GM10847 (cell line): ENCODE measurements around the gene WDR20.

Source experiments
- POLR2A ChIP-seq: IDR thresholded peaks from 2 replicates; pipeline ENCODE4 v1.6.1; 2011; ENCODE audit not compliant: insufficient read length; ENCODE audit errors: extremely low read depth

WDR20 gene

GRCh38 chr14:102121567-102121966, 18.1 kb upstream of the WDR20 start:
- no peak for TF ChIP-seq POLR2A

DNA sequence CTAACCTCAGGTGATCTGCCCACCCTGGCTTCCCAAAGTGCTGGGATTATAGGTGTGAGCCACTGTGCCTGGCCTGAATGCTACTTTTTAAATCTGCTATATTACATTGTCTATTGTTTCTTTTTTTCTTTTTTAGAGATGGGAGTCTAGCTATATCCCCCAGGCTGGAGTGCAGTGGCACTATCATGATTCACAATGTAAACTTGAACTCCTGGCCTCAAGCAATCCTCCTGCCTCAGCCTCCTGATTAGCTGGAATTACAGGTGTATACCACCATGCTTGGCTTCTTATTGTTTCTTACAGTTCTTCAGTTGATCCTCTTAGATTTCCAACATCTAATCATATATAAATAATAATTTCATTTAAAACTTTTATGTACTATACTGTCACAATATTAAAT, 15.3 kb upstream of the WDR20 start:
- TF ChIP-seq POLR2A, result no peak

DNA sequence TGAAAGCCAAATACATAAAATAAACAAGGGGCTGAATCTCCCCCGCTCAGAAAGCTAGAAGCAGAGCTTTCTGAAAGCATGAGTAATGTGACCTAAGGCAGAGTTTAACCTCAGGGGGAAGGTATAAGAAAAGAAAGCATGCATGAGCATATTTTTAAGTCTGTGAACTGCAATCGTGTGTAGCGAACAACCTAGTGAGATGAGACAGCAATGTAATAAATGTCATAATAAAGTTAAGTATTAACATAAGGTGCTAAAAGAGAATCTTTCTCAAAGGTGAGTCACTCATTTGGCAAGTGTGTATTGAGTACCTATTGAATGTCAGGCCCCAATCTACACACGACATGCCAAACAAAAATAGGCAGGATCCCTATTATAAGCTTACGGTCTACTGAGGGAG, 14.2 kb upstream of the WDR20 start:
- no peak for TF ChIP-seq POLR2A

DNA sequence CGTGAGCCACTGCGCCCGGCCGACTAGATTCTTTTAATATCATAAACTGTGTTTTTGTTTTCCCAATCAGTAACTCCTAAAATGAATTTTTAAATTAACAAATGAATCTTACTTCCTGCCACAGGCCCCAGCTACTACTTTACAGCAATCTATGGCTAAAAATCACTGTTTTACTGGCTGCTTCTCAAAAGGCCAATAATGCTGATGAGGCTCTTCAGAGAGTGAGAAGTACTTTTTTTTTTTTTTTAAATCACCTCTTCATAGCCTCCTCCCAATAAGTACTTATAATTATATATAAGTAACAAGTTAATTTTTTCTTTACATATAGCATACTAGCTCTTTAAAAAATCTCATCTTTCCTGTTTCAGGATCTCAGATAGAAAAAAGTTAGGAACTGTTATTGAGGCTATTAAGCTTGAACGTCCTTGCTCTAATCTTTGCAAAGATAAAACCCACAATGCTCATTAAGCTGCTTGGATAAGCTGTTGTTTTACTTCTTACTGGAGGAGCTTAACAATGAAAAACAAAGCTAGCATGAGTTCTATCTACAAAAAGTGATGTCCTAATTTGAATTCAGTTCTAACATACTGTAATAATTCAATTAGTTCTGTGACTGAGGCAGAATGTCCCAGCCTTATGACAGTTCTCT, 12.8 kb upstream of the WDR20 start:
- no peak for TF ChIP-seq POLR2A

DNA sequence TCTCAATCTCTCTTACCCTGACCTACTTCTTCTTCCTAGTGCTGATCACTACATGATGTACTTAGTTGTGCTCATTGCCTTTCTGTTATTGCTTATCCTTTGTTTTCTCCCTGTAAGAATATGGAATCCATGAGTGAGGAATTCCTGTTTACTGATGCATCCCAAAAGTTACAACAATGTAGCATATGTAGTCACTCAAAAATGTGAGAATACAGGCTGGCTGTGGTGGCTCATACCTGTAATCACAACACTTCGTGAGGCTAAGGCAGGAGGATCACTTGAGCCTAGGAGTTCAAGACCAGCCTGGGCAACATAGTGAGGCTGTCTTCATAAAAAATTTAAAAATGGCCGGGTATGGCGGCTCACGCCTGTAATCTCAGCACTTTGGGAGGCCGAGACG, 8.0 kb upstream of the WDR20 start:
- TF ChIP-seq POLR2A, result no peak

DNA sequence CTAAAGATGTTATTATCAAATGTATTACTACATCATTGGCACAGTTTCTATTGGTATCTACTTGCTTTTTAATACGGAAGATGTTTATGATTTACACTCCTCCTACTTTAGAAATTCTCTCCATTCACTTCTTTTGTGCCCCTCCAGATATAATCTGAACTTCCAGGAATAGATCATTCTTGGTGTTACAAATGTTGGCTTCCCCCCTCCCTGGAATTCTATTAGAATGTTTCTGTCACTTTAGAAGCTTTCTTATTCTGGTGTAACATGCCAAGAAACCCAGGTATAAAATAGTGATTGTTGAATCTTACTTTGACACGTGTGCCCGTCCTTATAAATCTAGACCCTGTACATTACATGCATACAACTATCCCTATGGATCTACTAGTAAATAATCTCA, 1.2 kb upstream of the WDR20 start:
- no peak for TF ChIP-seq POLR2A

- no peak for TF ChIP-seq POLR2A
Measured at GRCh38 chr14:102138961-102139285, 774 bp upstream of the WDR20 start.

DNA sequence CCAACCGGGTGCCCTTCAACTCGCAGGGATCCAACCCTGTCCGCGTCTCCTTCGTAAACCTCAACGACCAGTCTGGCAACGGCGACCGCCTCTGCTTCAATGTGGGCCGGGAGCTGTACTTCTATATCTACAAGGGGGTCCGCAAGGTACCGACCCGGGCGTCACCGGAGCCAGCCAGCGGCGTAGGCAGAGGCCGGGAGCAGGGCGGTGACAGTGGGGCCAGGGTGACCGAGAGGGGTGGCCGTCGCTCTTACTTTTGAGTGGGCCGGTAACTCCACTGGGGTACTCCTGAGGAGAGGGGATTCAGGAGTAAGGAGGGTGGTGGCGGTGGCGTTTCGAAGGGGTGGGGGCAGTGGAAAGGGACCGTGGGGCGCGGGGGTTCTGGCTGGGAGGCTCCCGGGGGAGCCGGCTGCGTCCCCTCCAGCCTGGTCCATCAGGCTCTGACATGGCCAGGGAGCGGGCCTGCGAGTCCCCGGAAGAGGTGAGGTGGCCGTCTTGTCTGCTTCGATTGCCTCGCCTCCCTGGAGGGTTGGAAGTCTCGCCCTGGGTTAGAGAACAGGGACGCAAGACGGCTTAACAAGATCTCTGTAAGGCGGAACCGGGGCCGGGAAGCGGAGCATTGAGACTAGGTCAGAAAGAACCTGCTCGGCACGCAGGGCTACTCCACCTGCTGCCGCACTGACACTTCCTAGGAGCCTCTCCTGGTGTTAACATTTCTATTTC, 491 bp downstream of the WDR20 start:
- no peak for TF ChIP-seq POLR2A

DNA sequence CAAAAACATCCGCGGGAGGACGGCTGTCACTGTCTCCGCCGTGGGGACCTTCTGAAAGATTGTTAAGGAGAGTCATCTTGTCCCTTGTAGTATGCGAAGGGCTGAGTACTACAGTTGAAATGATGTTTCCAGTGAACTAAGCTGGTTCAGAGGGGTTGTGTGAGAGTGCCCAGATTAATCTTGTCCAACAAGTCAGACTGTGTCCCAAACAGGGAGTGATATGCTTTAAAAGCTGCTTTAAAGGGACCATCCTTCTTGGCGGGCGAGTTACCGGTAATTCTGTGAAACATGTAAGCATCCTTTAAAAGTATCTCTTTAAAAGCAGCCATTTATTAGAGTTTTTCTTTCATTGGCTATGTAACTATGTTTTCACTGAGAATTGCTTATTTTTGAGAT, 1.1 kb downstream of the WDR20 start:
- TF ChIP-seq POLR2A, result no peak

GRCh38 chr14:102141797-102142196, 2.1 kb downstream of the WDR20 start:
- TF ChIP-seq POLR2A, result no peak

DNA sequence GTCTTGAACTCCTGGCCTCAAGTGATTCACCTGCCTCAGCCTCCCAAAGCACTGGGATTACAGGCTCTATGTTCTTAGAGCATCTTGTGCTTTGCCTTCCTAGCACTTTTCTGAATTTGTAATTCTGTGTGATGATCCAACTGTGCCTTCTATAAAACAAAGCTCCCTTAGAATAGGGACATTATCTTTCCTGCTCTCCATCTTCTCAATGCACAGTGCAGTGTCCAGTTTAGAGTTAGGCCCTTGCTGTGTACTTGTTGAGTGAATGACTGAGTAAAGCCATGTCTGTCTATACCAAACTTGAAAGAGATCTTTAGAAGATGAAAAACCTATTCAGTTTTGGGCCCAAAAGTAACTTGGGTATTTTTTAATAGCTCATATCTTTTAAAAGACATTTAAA, 5.2 kb downstream of the WDR20 start:
- TF ChIP-seq POLR2A, result no peak

DNA sequence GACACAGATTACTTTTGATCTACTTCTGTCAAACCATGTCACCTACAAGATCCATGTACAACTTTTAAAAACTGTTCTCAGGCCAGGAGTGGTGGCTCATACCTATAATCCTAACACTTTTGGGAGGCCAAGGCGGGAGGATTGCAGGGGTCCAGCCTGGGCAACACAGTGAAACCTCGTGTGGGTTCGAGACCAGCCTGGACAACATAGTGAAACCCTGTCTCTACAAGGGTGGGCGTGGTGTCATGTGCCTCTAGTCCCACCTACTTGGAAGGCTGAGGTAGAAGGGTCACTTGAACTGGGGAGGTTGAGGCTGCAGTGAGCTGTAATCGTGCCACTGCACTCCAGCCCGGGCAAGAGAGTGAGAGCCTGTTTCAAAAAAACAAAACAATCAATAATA, 5.7 kb downstream of the WDR20 start:
- TF ChIP-seq POLR2A, result no peak

- TF ChIP-seq POLR2A, result no peak
Measured at GRCh38 chr14:102146423-102146822, 6.7 kb downstream of the WDR20 start.

DNA sequence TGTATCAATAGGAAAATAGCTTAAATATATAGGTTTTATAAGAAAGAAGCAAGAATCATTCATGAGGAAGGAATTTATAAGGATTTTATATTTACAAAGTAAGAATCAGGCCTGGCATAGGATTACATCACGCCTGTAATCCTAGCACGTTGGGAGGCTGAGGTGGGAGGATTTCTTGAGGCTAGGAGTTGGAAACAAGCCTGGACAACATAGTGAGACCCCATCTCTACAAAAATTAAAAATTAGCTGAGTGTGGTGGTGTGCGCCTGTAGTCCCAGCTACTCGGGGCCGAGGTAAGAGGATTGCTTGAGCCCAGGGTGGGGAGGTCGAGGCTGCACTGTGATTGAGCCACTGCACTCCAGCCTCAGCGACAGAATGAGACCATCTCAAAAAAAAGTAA, 10.4 kb downstream of the WDR20 start:
- no peak for TF ChIP-seq POLR2A

DNA sequence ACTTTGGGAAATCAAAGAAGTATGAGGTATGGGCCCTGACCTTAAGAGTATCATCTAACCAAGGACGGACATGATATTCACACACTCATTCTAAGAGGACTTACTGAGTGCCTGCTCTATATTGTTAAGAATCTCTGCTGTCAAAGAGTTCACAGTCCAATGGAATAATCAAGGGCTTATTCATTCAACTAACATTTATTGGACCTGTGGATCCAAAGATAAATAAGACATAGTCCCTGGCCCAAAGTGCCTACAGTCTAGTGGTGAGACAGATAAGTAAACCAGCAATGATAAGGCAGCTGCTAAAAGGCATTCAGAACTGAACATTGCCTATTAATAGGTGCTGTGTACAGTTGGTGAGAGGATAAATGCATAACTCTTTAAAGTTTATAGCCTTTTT, 11.0 kb downstream of the WDR20 start:
- TF ChIP-seq POLR2A, result no peak

- TF ChIP-seq POLR2A, result no peak
Measured at GRCh38 chr14:102154121-102154520, 14.4 kb downstream of the WDR20 start.

DNA sequence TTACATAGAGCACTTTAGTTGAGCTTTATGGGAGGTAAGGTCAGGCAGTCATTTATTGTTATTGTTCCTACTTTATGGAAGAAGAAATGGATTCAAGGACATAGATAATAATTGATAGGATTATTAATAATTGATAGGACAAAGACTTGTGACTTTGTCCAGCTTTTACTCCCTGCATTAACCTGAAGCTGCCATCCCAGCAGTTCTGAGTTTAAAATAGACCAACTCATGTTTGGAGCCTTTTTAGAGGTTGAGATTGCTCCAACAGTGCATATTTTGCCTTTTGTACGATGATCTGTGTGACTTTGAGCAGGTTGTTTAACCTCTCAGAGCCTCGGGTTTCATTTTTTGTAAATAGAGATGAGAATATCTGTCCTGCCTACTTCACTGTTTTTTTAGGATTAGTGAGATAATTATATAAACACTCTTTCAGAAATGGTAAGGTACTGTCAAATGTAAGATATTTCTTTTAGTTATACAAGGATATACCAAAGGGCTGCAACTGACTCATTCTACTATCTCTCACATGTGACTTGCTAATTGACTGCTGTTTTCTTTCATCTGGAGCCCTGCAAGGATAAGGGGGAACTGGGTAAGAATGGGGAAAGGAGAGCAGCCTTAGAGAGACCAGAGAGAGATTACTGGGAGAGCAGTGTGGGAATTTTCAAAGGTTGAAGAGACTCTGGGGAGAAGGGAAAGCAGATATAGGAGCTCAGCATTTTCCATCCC, 15.3 kb downstream of the WDR20 start:
- no peak for TF ChIP-seq POLR2A

DNA sequence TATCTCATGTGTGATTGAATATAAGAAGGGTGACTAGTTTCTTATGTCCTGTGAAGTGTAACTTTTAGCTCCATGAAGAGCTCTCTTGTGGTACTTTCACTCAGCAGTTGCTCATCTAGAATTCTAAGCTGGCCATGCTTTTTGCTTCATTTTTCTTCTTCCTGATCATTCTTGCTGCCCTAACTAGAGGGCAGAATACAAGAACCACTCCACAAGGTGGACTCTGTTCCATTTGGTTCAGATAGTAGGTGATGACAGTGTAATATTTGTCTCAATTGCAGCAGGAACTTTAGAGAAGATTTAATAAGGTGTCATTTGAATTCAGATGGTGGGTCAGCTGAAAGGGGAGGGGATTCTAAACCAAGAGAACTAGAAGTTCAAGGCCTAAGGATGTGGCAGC, 17.6 kb downstream of the WDR20 start:
- TF ChIP-seq POLR2A, result no peak
